Measurements from ENCODE around the gene PPM1M. TPM values are rescaled to one million over a fixed set of nuclear protein-coding genes. Genes with fewer than 3 reads are reported as not detected.

The PPM1M gene
- total RNA-seq, 1 donor from 2014 or later: 48.3 TPM

GRCh38 chr3:52205727-52206372 lies 39.7 kb upstream of the PPM1M start:
- DNase-seq: no peak
- peaks cover 79% of the 10 kb centered on the region for H3K36me3 Mint-ChIP-seq (ENCODE audit: low read depth)
- H3K4me1 Mint-ChIP-seq: peaks cover 31% of the 10 kb centered on the region
- H3K4me3 Mint-ChIP-seq: no peak overlapping the region
- H3K27me3 Mint-ChIP-seq: no peaks in the 10 kb centered on the region
- no peak overlapping the region for H3K27ac Mint-ChIP-seq
- intact Hi-C loops (cut with micrococcal nuclease): no loop called here
- H3K9me3 Mint-ChIP-seq: no peaks in the 10 kb centered on the region

- no peak for DNase-seq
- H3K9me3 Mint-ChIP-seq: no peaks in the 10 kb centered on the region
- H3K27me3 Mint-ChIP-seq: no peaks in the 10 kb centered on the region
- peaks cover 77% of the 10 kb centered on the region for H3K36me3 Mint-ChIP-seq (ENCODE audit: low read depth)
- peak overlapping the region; percentile 66 for H3K27ac Mint-ChIP-seq
- intact Hi-C loops (cut with micrococcal nuclease): no loop called here
- H3K4me3 Mint-ChIP-seq: no peak overlapping the region
- H3K4me1 Mint-ChIP-seq: peaks cover 15% of the 10 kb centered on the region
Observed at GRCh38 chr3:52208556-52208955, 37.0 kb upstream of the PPM1M start.

GRCh38 chr3:52210037-52210436 lies 35.5 kb upstream of the PPM1M start:
- no peak for DNase-seq
- H3K27ac Mint-ChIP-seq: no peak overlapping the region
- H3K27me3 Mint-ChIP-seq: no peaks in the 10 kb centered on the region
- peaks cover 11% of the 10 kb centered on the region for H3K4me1 Mint-ChIP-seq
- intact Hi-C loops (cut with micrococcal nuclease): no loop called here
- peaks cover 80% of the 10 kb centered on the region for H3K36me3 Mint-ChIP-seq (ENCODE audit: low read depth)
- H3K4me3 Mint-ChIP-seq: no peak overlapping the region
- H3K9me3 Mint-ChIP-seq: no peaks in the 10 kb centered on the region

- Mint-ChIP-seq H3K27ac (no peak overlapping the region), H3K9me3 (no peaks in the 10 kb centered on the region), H3K4me3 (no peak overlapping the region), H3K27me3 (no peaks in the 10 kb centered on the region), H3K36me3 (ENCODE audit: low read depth) (peaks cover 82% of the 10 kb centered on the region), H3K4me1 (peaks cover 17% of the 10 kb centered on the region)
- no peak for DNase-seq
- intact Hi-C loops (cut with micrococcal nuclease): no loop called here
Observed at GRCh38 chr3:52210550-52211046, 35.0 kb upstream of the PPM1M start.

- DNase-seq: no peak
- Mint-ChIP-seq H3K36me3 (ENCODE audit: low read depth) (peaks cover 78% of the 10 kb centered on the region), H3K4me1 (peaks cover 18% of the 10 kb centered on the region), H3K9me3 (no peaks in the 10 kb centered on the region), H3K27ac (no peak overlapping the region), H3K4me3 (no peak overlapping the region), H3K27me3 (no peaks in the 10 kb centered on the region)
- intact Hi-C loops (cut with micrococcal nuclease): no loop called here
Observed at GRCh38 chr3:52211268-52211891, 34.2 kb upstream of the PPM1M start.

GRCh38 chr3:52213005-52213404 lies 32.6 kb upstream of the PPM1M start:
- no peaks in the 10 kb centered on the region for H3K9me3 Mint-ChIP-seq
- no peak overlapping the region for H3K4me3 Mint-ChIP-seq
- DNase-seq: no peak
- intact Hi-C loops (cut with micrococcal nuclease): no loop called here
- H3K36me3 Mint-ChIP-seq (ENCODE audit: low read depth): peaks cover 73% of the 10 kb centered on the region
- H3K4me1 Mint-ChIP-seq: peaks cover 30% of the 10 kb centered on the region
- no peaks in the 10 kb centered on the region for H3K27me3 Mint-ChIP-seq
- H3K27ac Mint-ChIP-seq: no peak overlapping the region

- no peak for DNase-seq
- Mint-ChIP-seq H3K4me3 (no peak overlapping the region), H3K27ac (no peak overlapping the region), H3K9me3 (no peaks in the 10 kb centered on the region), H3K27me3 (no peaks in the 10 kb centered on the region), H3K36me3 (ENCODE audit: low read depth) (peaks cover 66% of the 10 kb centered on the region), H3K4me1 (peaks cover 35% of the 10 kb centered on the region)
- intact Hi-C loops (cut with micrococcal nuclease): no loop called here
Observed at GRCh38 chr3:52213901-52214300, 31.7 kb upstream of the PPM1M start.

GRCh38 chr3:52215351-52215750 lies 30.2 kb upstream of the PPM1M start:
- H3K36me3 Mint-ChIP-seq (ENCODE audit: low read depth): peaks cover 55% of the 10 kb centered on the region
- H3K4me1 Mint-ChIP-seq: peaks cover 42% of the 10 kb centered on the region
- intact Hi-C loops (cut with micrococcal nuclease): no loop called here
- no peak for DNase-seq
- H3K27me3 Mint-ChIP-seq: no peaks in the 10 kb centered on the region
- peak overlapping the region; percentile 53 for H3K27ac Mint-ChIP-seq
- no peaks in the 10 kb centered on the region for H3K9me3 Mint-ChIP-seq
- H3K4me3 Mint-ChIP-seq: no peak overlapping the region

GRCh38 chr3:52216585-52217408 lies 28.8 kb upstream of the PPM1M start:
- Mint-ChIP-seq H3K27ac (peak overlapping the region; percentile 85), H3K36me3 (ENCODE audit: low read depth) (peaks cover 44% of the 10 kb centered on the region), H3K4me1 (peaks cover 47% of the 10 kb centered on the region), H3K9me3 (no peaks in the 10 kb centered on the region), H3K4me3 (peak overlapping the region; percentile 58), H3K27me3 (no peaks in the 10 kb centered on the region)
- peak; percentile 80 for DNase-seq
- intact Hi-C loops (cut with micrococcal nuclease): no loop called here

GRCh38 chr3:52217409-52217805 lies 28.2 kb upstream of the PPM1M start:
- no peaks in the 10 kb centered on the region for H3K27me3 Mint-ChIP-seq
- peaks cover 38% of the 10 kb centered on the region for H3K36me3 Mint-ChIP-seq (ENCODE audit: low read depth)
- H3K4me1 Mint-ChIP-seq: peaks cover 51% of the 10 kb centered on the region
- no peak for DNase-seq
- intact Hi-C loops (cut with micrococcal nuclease): no loop called here
- H3K27ac Mint-ChIP-seq: peak overlapping the region; percentile 85
- peak overlapping the region; percentile 58 for H3K4me3 Mint-ChIP-seq
- no peaks in the 10 kb centered on the region for H3K9me3 Mint-ChIP-seq

GRCh38 chr3:52218026-52218425 lies 27.5 kb upstream of the PPM1M start:
- intact Hi-C loops (cut with micrococcal nuclease): no loop called here
- peak; percentile 58 for DNase-seq
- H3K4me3 Mint-ChIP-seq: peak overlapping the region; percentile 58

GRCh38 chr3:52218454-52218853 lies 27.1 kb upstream of the PPM1M start:
- Mint-ChIP-seq H3K27ac (peak overlapping the region; percentile 72), H3K4me1 (peaks cover 60% of the 10 kb centered on the region), H3K27me3 (no peaks in the 10 kb centered on the region), H3K36me3 (ENCODE audit: low read depth) (peaks cover 30% of the 10 kb centered on the region), H3K4me3 (peak overlapping the region; percentile 58), H3K9me3 (no peaks in the 10 kb centered on the region)
- DNase-seq: peak; percentile 70
- intact Hi-C loops (cut with micrococcal nuclease): no loop called here

More at GRCh38 chr3:52218026-52218425, 27.5 kb upstream of the PPM1M start:
- no peaks in the 10 kb centered on the region for H3K27me3 Mint-ChIP-seq
- peak overlapping the region; percentile 57 for H3K27ac Mint-ChIP-seq
- H3K36me3 Mint-ChIP-seq (ENCODE audit: low read depth): peaks cover 32% of the 10 kb centered on the region
- peaks cover 56% of the 10 kb centered on the region for H3K4me1 Mint-ChIP-seq
- no peaks in the 10 kb centered on the region for H3K9me3 Mint-ChIP-seq

- Mint-ChIP-seq H3K4me1 (peaks cover 65% of the 10 kb centered on the region), H3K36me3 (ENCODE audit: low read depth) (peaks cover 24% of the 10 kb centered on the region), H3K27ac (peak overlapping the region; percentile 72), H3K4me3 (peak overlapping the region; percentile 10), H3K9me3 (no peaks in the 10 kb centered on the region), H3K27me3 (no peaks in the 10 kb centered on the region)
- intact Hi-C loops (cut with micrococcal nuclease): no loop called here
- no peak for DNase-seq
Observed at GRCh38 chr3:52218937-52219650, 26.5 kb upstream of the PPM1M start.
